ENCODE data around the gene SIRPA. TPM values are rescaled to one million over a fixed set of nuclear protein-coding genes. Genes with fewer than 3 reads are reported as not detected.

SIRPA gene
- total and polyA plus RNA-seq, 3 experiments from 2014 or later = 0.53 to 0.66 TPM; not detected in 1

DNA sequence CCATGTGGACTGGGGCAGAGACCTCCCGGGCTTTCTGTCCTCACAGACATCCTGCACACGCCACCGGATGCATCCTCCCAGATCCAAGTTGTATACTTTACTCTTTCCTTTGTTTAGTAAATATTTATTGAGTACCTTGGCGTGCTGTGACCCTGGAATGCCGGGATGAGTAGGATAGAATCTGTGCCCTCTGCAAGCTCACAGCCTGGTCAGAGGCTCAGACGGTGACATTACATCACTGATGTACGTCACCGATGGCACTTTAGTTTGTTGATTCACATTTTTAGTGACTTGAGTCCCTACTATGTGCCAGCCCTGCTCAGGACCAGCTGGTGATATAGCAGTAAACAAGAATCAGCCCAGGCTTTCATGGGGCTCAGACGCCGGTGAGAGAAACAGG lies 32.9 kb downstream of the SIRPA start:
- Mint-ChIP-seq H3K27ac (no peak overlapping the region), H3K27me3 (peaks cover 12 to 55% of the 10 kb centered on the region in 2 donors), H3K4me1 (no peaks in the 10 kb centered on the region), H3K9me3 (no peaks in the 10 kb centered on the region), H3K4me3 (no peak overlapping the region), H3K36me3 (no peaks in the 10 kb centered on the region)
- no peaks in the 10 kb centered on the region for H3K9me3 ChIP-seq (ENCODE audit: low read length)
- H3K27me3 ChIP-seq (ENCODE audit: insufficient read depth, low read length, poor library complexity, severe bottlenecking) = no peaks in the 10 kb centered on the region
- no peaks in the 10 kb centered on the region for H3K36me3 ChIP-seq (ENCODE audit: insufficient read depth, low read length)
- DNase-seq = no peak
- CTCF ChIA-PET = no interaction called here
- H3K27ac ChIP-seq (ENCODE audit: low read depth, low read length) = no peak overlapping the region
- H3K4me3 ChIP-seq (ENCODE audit: low read length) = no peak overlapping the region
- POLR2A ChIA-PET = no interaction called here
- H3K4me1 ChIP-seq (ENCODE audit: insufficient read depth, low read length) = no peaks in the 10 kb centered on the region

DNA sequence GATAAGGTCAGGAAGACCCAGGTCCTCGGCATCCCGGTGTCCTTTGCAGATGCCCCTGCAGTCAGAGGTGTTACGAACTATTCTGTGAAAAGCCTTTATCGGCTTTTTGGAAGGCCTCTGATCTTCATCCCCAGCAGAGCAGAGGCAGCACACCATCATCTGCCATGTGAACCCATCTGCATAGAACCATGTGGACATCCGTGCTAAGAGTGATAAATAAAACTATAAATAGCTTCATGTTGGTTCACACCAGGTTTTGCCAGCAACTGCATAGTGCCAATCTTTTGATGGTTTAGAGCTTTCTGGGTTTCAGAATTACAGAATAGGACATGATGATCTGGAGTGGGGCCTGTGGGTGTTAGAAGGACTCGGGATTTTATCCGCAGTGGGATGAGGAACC lies 33.6 kb downstream of the SIRPA start:
- no peaks in the 10 kb centered on the region for H3K4me1 Mint-ChIP-seq
- Histone ChIP-seq H3K4me1 (ENCODE audit: insufficient read depth, low read length) (no peaks in the 10 kb centered on the region), H3K36me3 (ENCODE audit: insufficient read depth, low read length) (no peaks in the 10 kb centered on the region), H3K4me3 (ENCODE audit: low read length) (no peak overlapping the region), H3K27me3 (ENCODE audit: insufficient read depth, low read length, poor library complexity, severe bottlenecking) (no peaks in the 10 kb centered on the region), H3K27ac (ENCODE audit: low read depth, low read length) (no peak overlapping the region), H3K9me3 (ENCODE audit: low read length) (no peaks in the 10 kb centered on the region)
- no peaks in the 10 kb centered on the region for H3K36me3 Mint-ChIP-seq
- no peak overlapping the region for H3K27ac Mint-ChIP-seq
- H3K9me3 Mint-ChIP-seq = no peaks in the 10 kb centered on the region
- DNase-seq = no peak
- no peak overlapping the region for H3K4me3 Mint-ChIP-seq
- ChIA-PET POLR2A (no interaction called here), CTCF (no interaction called here)
- H3K27me3 Mint-ChIP-seq = peaks cover 14 to 55% of the 10 kb centered on the region in 2 donors

DNA sequence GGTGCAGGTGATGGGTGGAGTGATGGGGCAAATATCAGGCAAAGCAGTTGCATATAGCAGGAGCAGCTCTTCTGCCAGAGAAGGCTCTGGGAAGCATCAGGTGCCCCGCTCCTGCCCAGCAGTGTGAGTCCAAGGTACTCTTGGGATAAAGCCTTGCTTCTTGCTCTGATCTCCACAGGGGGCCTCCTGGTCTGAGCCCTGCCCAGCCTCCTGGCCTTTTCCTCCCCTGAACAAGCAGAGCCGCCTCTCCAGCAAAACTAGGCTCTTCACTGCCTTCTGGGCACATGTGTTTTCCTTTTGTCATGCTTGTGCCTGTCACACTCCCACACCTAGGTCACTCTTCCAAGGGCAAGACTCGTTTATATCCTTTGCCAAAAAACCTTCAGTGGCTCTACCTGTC lies 34.3 kb downstream of the SIRPA start:
- Mint-ChIP-seq H3K27ac (no peak overlapping the region), H3K4me1 (no peaks in the 10 kb centered on the region), H3K36me3 (no peaks in the 10 kb centered on the region), H3K4me3 (no peak overlapping the region), H3K27me3 (peaks cover 14 to 59% of the 10 kb centered on the region in 2 donors), H3K9me3 (no peaks in the 10 kb centered on the region)
- POLR2A ChIA-PET = no interaction called here
- CTCF ChIA-PET = no interaction called here
- DNase-seq = no peak
- Histone ChIP-seq H3K27me3 (ENCODE audit: insufficient read depth, low read length, poor library complexity, severe bottlenecking) (no peaks in the 10 kb centered on the region), H3K36me3 (ENCODE audit: insufficient read depth, low read length) (no peaks in the 10 kb centered on the region), H3K4me1 (ENCODE audit: insufficient read depth, low read length) (no peaks in the 10 kb centered on the region), H3K9me3 (ENCODE audit: low read length) (no peaks in the 10 kb centered on the region), H3K4me3 (ENCODE audit: low read length) (no peak overlapping the region), H3K27ac (ENCODE audit: low read depth, low read length) (no peak overlapping the region)

DNA sequence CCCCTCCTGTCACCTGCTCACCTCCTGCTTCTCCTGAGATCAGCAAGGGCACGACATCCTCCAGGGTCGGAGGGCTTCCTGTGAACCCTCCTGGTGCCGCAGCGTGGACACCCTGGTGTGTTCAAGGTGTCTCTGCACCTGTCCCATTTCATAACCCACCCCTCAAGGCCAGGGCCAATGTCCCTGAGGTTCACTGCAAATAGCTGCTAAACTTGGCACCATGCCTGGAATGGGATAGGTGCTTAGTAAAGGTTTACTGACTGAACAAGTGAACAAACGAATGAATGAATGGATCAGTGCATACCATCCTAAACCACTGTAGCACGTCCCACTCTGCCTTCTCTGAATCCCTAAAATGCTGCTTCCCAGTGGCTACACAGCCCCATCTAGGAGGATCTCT lies 35.0 kb downstream of the SIRPA start:
- Mint-ChIP-seq H3K4me3 (no peak overlapping the region), H3K36me3 (no peaks in the 10 kb centered on the region), H3K27me3 (peaks cover 14 to 63% of the 10 kb centered on the region in 2 donors), H3K9me3 (no peaks in the 10 kb centered on the region), H3K4me1 (no peaks in the 10 kb centered on the region), H3K27ac (no peak overlapping the region)
- Histone ChIP-seq H3K4me3 (ENCODE audit: low read length) (no peak overlapping the region), H3K27me3 (ENCODE audit: insufficient read depth, low read length, poor library complexity, severe bottlenecking) (no peaks in the 10 kb centered on the region), H3K27ac (ENCODE audit: low read depth, low read length) (no peak overlapping the region), H3K9me3 (ENCODE audit: low read length) (no peaks in the 10 kb centered on the region), H3K36me3 (ENCODE audit: insufficient read depth, low read length) (no peaks in the 10 kb centered on the region), H3K4me1 (ENCODE audit: insufficient read depth, low read length) (no peaks in the 10 kb centered on the region)
- ChIA-PET CTCF (no interaction called here), POLR2A (no interaction called here)
- DNase-seq = no peak

DNA sequence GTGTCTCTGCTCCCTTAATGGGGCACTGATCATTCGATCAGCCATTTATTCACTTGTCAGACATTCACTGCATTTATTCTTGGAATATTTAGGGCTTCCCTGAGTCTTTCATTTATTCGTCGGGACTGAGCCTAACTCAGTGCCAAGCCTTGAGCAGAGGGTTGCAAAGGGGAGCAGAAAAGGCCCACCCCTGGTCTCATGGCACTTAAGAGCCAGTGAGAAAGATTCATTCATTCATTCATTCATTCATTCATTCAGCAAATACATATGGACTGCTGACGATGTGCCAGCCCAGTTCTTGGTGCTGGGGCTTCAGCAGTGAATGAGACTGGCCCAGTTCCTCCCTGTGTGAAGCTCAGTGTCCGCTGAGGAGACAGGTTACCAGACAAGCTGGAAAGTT lies 36.6 kb downstream of the SIRPA start:
- no peaks in the 10 kb centered on the region for H3K4me1 ChIP-seq (ENCODE audit: insufficient read depth, low read length)
- no peaks in the 10 kb centered on the region for H3K36me3 ChIP-seq (ENCODE audit: insufficient read depth, low read length)
- no peaks in the 10 kb centered on the region for H3K36me3 Mint-ChIP-seq
- H3K27me3 Mint-ChIP-seq = peaks cover 14 to 68% of the 10 kb centered on the region in 2 donors
- H3K4me3 ChIP-seq (ENCODE audit: low read length) = no peak overlapping the region
- no peak overlapping the region for H3K27ac ChIP-seq (ENCODE audit: low read depth, low read length)
- H3K9me3 ChIP-seq (ENCODE audit: low read length) = no peaks in the 10 kb centered on the region
- no peaks in the 10 kb centered on the region for H3K27me3 ChIP-seq (ENCODE audit: insufficient read depth, low read length, poor library complexity, severe bottlenecking)
- no peak overlapping the region for H3K27ac Mint-ChIP-seq
- DNase-seq = no peak
- no peak overlapping the region for H3K4me3 Mint-ChIP-seq
- ChIA-PET POLR2A (no interaction called here), CTCF (no interaction called here)
- no peaks in the 10 kb centered on the region for H3K4me1 Mint-ChIP-seq
- no peaks in the 10 kb centered on the region for H3K9me3 Mint-ChIP-seq

DNA sequence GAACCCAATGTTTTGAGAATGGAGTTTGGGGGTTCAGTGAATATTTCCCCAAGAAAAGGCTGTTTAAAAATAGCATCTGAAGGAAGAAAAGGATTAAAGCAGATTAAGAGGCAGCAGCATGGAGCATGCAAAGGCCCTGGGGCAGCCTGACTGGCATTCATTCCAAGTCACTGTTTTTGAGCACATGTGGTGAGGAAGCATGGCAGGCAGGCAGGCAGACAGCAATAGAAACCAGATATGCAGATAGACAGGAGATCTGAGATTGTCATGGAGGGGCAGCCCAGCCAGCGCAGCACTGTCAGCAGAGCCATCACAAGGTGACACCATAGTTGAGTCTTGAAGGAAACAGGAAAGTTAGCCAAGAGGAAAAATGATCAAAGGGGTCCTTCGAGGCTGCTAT lies 37.8 kb downstream of the SIRPA start:
- Mint-ChIP-seq H3K4me1 (no peaks in the 10 kb centered on the region), H3K36me3 (no peaks in the 10 kb centered on the region), H3K27ac (no peak overlapping the region), H3K27me3 (peaks cover 17 to 67% of the 10 kb centered on the region in 2 donors), H3K4me3 (no peak overlapping the region), H3K9me3 (no peaks in the 10 kb centered on the region)
- ChIA-PET POLR2A (no interaction called here), CTCF (no interaction called here)
- DNase-seq = no peak
- H3K36me3 ChIP-seq (ENCODE audit: insufficient read depth, low read length) = no peaks in the 10 kb centered on the region
- H3K27me3 ChIP-seq (ENCODE audit: insufficient read depth, low read length, poor library complexity, severe bottlenecking) = no peaks in the 10 kb centered on the region
- H3K4me1 ChIP-seq (ENCODE audit: insufficient read depth, low read length) = no peaks in the 10 kb centered on the region
- H3K4me3 ChIP-seq (ENCODE audit: low read length) = no peak overlapping the region
- no peaks in the 10 kb centered on the region for H3K9me3 ChIP-seq (ENCODE audit: low read length)
- no peak overlapping the region for H3K27ac ChIP-seq (ENCODE audit: low read depth, low read length)

DNA sequence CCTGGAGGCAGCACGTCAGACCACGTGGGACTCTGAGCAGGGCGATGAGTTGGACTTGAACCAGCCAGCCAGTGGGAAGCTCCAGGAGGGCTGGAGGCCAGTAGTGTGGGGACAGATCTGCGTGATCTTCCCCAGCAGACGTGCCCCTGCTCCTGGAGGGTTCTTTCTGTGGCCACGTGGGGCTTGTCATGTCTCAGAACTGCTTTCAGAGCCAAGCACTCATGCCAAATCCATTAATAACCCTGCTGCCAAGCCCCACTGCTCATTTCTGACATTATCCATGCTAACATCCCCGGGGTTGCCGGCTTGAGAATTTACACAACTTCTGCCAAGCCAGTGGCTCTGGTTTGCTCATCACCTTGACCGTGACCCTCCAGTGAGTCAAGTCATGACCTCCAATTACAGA lies 38.3 kb downstream of the SIRPA start:
- Mint-ChIP-seq H3K27ac (no peak overlapping the region), H3K4me1 (no peaks in the 10 kb centered on the region), H3K36me3 (no peaks in the 10 kb centered on the region), H3K27me3 (peaks cover 17 to 65% of the 10 kb centered on the region in 2 donors), H3K4me3 (no peak overlapping the region), H3K9me3 (no peaks in the 10 kb centered on the region)
- POLR2A ChIA-PET = no interaction called here
- H3K4me3 ChIP-seq (ENCODE audit: low read length) = no peak overlapping the region
- no peaks in the 10 kb centered on the region for H3K4me1 ChIP-seq (ENCODE audit: insufficient read depth, low read length)
- H3K36me3 ChIP-seq (ENCODE audit: insufficient read depth, low read length) = no peaks in the 10 kb centered on the region
- DNase-seq = no peak
- H3K9me3 ChIP-seq (ENCODE audit: low read length) = no peaks in the 10 kb centered on the region
- CTCF ChIA-PET = no interaction called here
- no peaks in the 10 kb centered on the region for H3K27me3 ChIP-seq (ENCODE audit: insufficient read depth, low read length, poor library complexity, severe bottlenecking)
- H3K27ac ChIP-seq (ENCODE audit: low read depth, low read length) = no peak overlapping the region

DNA sequence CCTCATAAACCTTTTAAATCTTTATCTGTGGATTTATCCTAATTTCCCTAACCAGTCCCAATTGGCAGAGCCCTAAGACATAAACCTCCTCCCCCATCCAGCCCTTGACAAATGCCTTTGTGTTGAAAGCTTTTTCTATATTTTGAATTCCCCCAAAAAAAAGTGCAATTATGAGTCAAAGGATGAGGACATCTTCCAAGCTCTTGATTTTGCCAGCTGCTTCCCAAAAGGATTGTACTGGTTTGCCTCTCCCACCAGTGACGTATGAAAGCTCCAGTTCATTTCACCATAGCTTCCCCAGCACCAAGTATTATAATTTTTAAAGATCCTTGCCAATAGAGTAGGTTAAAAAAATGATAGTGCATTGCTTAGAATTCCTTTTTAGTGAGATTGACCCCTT lies 38.9 kb downstream of the SIRPA start:
- Mint-ChIP-seq H3K9me3 (no peaks in the 10 kb centered on the region), H3K27me3 (peaks cover 18 to 61% of the 10 kb centered on the region in 2 donors), H3K4me1 (no peaks in the 10 kb centered on the region), H3K36me3 (no peaks in the 10 kb centered on the region), H3K27ac (peak overlapping the region in 1 of 8 donors; percentile 74), H3K4me3 (no peak overlapping the region)
- ChIA-PET POLR2A (no interaction called here), CTCF (no interaction called here)
- H3K27ac ChIP-seq (ENCODE audit: low read depth, low read length) = no peak overlapping the region
- no peaks in the 10 kb centered on the region for H3K4me1 ChIP-seq (ENCODE audit: insufficient read depth, low read length)
- no peaks in the 10 kb centered on the region for H3K36me3 ChIP-seq (ENCODE audit: insufficient read depth, low read length)
- H3K4me3 ChIP-seq (ENCODE audit: low read length) = no peak overlapping the region
- no peak for DNase-seq
- H3K27me3 ChIP-seq (ENCODE audit: insufficient read depth, low read length, poor library complexity, severe bottlenecking) = no peaks in the 10 kb centered on the region
- H3K9me3 ChIP-seq (ENCODE audit: low read length) = no peaks in the 10 kb centered on the region
